NCI-H774 (cell line): ENCODE measurements around the gene RAB22A.
"Not testable (repeated sequence)": the region's sequence is repeated elsewhere in the genome, so short reads cannot be mapped to it uniquely, and the experiment has no call there.

Source experiments
- DNase-seq: peaks from one replicate; lab custom pipeline; 2025; lab: John Stamatoyannopoulos, UW

RAB22A gene

GRCh38 chr20:58388882-58389323 is 79.4 kb downstream of the RAB22A start, which contains the start of gene VAPB:
Gene VAPB, plus strand, starts transcription at chr20:58389229. Its CDS starts 231 bp downstream, at chr20:58389460.
- peak; percentile 94 for DNase-seq

- DNase-seq: no peak
These were observed 79.9 kb downstream of the RAB22A start for GRCh38 chr20:58389324-58389967.

- DNase-seq: no peak
These were observed 80.6 kb downstream of the RAB22A start for GRCh38 chr20:58389968-58390658.

GRCh38 chr20:58390659-58391035 is 81.1 kb downstream of the RAB22A start:
- no peak for DNase-seq

- DNase-seq: no peak
These were observed 82.8 kb downstream of the RAB22A start for GRCh38 chr20:58392286-58392685.

GRCh38 chr20:58393299-58393698 is 83.8 kb downstream of the RAB22A start:
- DNase-seq: no peak

- DNase-seq: no peak
These were observed 85.3 kb downstream of the RAB22A start for GRCh38 chr20:58394801-58395200.

GRCh38 chr20:58395604-58396003 is 86.1 kb downstream of the RAB22A start:
- no peak for DNase-seq

GRCh38 chr20:58397429-58397828 is 87.9 kb downstream of the RAB22A start:
- no peak for DNase-seq

- DNase-seq: no peak
These were observed 88.7 kb downstream of the RAB22A start for GRCh38 chr20:58398254-58398653.

- DNase-seq: no peak
These were observed 90.4 kb downstream of the RAB22A start for GRCh38 chr20:58399926-58400325.

GRCh38 chr20:58401162-58401561 is 91.6 kb downstream of the RAB22A start:
- no peak for DNase-seq

- DNase-seq: no peak
These were observed 92.8 kb downstream of the RAB22A start for GRCh38 chr20:58402305-58402704.

- no peak for DNase-seq
These were observed 93.3 kb downstream of the RAB22A start for GRCh38 chr20:58402827-58403226.

- no peak for DNase-seq
These were observed 93.8 kb downstream of the RAB22A start for GRCh38 chr20:58403272-58403671.

GRCh38 chr20:58405504-58406291 is 96.2 kb downstream of the RAB22A start:
- no peak for DNase-seq

GRCh38 chr20:58406422-58407001 is 97.0 kb downstream of the RAB22A start:
- no peak for DNase-seq

- no peak for DNase-seq
These were observed 97.8 kb downstream of the RAB22A start for GRCh38 chr20:58407201-58407873.

- DNase-seq: no peak
These were observed 98.5 kb downstream of the RAB22A start for GRCh38 chr20:58407966-58408557.

- DNase-seq: no peak
These were observed 99.2 kb downstream of the RAB22A start for GRCh38 chr20:58408603-58409246.

GRCh38 chr20:58414216-58414615 is 104.7 kb downstream of the RAB22A start:
- DNase-seq: not testable (repeated sequence)
